Measurements from ENCODE around the gene ARHGAP26.

GRCh38 chr5:142849466-142849865, 79.3 kb downstream of the ARHGAP26 start:
- TF ChIP-seq, protein P1, sequence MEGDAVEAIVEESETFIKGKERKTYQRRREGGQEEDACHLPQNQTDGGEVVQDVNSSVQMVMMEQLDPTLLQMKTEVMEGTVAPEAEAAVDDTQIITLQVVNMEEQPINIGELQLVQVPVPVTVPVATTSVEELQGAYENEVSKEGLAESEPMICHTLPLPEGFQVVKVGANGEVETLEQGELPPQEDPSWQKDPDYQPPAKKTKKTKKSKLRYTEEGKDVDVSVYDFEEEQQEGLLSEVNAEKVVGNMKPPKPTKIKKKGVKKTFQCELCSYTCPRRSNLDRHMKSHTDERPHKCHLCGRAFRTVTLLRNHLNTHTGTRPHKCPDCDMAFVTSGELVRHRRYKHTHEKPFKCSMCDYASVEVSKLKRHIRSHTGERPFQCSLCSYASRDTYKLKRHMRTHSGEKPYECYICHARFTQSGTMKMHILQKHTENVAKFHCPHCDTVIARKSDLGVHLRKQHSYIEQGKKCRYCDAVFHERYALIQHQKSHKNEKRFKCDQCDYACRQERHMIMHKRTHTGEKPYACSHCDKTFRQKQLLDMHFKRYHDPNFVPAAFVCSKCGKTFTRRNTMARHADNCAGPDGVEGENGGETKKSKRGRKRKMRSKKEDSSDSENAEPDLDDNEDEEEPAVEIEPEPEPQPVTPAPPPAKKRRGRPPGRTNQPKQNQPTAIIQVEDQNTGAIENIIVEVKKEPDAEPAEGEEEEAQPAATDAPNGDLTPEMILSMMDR (IDR thresholded peaks at IDR 0.05): no peak
- no peak for TF ChIP-seq POLR2AphosphoS5 (IDR thresholded peaks at IDR 0.05; ENCODE audit: low read depth, low read length)
- TF ChIP-seq SIN3A (IDR thresholded peaks at IDR 0.05; ENCODE audit: borderline replicate concordance, insufficient read depth, low read depth, low read length): no peak
- TF ChIP-seq, protein P2, sequence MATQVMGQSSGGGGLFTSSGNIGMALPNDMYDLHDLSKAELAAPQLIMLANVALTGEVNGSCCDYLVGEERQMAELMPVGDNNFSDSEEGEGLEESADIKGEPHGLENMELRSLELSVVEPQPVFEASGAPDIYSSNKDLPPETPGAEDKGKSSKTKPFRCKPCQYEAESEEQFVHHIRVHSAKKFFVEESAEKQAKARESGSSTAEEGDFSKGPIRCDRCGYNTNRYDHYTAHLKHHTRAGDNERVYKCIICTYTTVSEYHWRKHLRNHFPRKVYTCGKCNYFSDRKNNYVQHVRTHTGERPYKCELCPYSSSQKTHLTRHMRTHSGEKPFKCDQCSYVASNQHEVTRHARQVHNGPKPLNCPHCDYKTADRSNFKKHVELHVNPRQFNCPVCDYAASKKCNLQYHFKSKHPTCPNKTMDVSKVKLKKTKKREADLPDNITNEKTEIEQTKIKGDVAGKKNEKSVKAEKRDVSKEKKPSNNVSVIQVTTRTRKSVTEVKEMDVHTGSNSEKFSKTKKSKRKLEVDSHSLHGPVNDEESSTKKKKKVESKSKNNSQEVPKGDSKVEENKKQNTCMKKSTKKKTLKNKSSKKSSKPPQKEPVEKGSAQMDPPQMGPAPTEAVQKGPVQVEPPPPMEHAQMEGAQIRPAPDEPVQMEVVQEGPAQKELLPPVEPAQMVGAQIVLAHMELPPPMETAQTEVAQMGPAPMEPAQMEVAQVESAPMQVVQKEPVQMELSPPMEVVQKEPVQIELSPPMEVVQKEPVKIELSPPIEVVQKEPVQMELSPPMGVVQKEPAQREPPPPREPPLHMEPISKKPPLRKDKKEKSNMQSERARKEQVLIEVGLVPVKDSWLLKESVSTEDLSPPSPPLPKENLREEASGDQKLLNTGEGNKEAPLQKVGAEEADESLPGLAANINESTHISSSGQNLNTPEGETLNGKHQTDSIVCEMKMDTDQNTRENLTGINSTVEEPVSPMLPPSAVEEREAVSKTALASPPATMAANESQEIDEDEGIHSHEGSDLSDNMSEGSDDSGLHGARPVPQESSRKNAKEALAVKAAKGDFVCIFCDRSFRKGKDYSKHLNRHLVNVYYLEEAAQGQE (IDR thresholded peaks at IDR 0.05; ENCODE audit: insufficient read depth in 1 of 2, low read depth in 2 of 2, low read length in 1 of 2): no peak
- no peak for TF ChIP-seq TCF7L2 (IDR thresholded peaks at IDR 0.05; ENCODE audit: low read depth, low read length)
